Brain microvascular endothelial cell (primary cell): ENCODE measurements around the gene TXNL4B.

Experiments
- DNase-seq: peaks from one replicate; pipeline ENCODE4 v3.0.0-alpha.2; 2020
- H3K27ac ChIP-seq: fragments of 250-450 bp; sonication (Bioruptor Pico); 2 replicates; pipeline ENCODE4 v1.5.1; 2020; ENCODE audit warnings: mild to moderate bottlenecking, moderate library complexity
- H3K27me3 ChIP-seq: fragments of 250-450 bp; sonication (Bioruptor Pico); replicated peaks from 2 replicates; pipeline ENCODE4 v1.5.1; 2020; ENCODE audit warnings: mild to moderate bottlenecking
- H3K36me3 ChIP-seq: fragments of 250-450 bp; sonication (Bioruptor Pico); replicated peaks from 2 replicates; pipeline ENCODE4 v1.5.1; 2020; ENCODE audit warnings: mild to moderate bottlenecking
- H3K4me3 ChIP-seq: 2 replicates; pipeline ENCODE4 v1.5.1; 2011; ENCODE audit warnings: low read depth, mild to moderate bottlenecking, control low read depth, low read length, moderate library complexity
- in situ Hi-C: cut with HindIII; loops from 2 replicates; pipeline ENCODE4 v1.10.0; 2017; ENCODE audit warnings: low sequenced_read_pairs, low pct_ligation_motif_present
- TF ChIP-seq, protein P1 (sequence below): IDR thresholded peaks from 2 replicates; pipeline ENCODE4 v1.5.1; 2011; ENCODE audit warnings: low read depth, mild to moderate bottlenecking, moderate library complexity, low read length, control low read depth, inconsistent platforms; ENCODE audit errors: missing control alignments

TXNL4B gene

DNA sequence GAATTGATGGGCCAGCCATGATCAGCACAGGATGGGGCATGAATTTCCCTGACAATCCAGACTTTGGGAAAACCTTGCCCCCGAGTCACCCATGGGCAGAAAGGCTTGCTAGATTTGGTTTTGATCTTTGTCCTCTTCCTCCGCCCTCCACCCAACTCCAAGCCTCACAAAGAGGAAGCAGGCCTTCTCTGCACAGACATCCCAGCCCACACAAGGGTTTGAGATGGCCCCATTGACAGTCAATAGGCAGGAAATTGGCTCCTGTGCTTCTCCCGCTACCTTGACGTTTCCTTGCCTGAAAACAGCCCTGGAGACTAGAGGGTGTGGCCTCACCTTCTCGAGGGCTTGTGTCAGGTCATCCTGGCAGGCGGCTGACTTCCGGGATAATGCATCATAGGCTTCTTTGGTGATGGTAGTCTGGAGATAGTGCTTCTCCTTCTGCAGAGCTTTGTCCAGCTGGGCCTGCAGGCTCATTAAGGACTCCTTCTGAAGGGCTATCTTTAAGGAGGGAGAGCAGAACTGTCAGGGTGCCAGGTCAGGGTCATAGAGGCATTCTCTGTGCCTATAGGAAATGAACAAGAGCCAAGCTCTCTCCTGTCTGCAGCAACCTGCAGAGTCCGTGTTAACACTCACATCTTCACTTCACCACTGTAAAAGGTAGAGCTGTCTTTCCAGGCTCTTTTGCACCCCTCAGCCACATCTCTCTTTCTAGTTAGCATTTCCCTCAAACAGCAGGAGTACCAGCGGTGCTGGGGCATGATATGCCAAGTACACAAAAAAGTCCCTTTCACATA, 32.4 kb upstream of the TXNL4B start:
- DNase-seq, result no peak
- in situ Hi-C loops, result no loop called here
- Histone ChIP-seq H3K27me3 (no peaks in the 10 kb centered on the region), H3K4me3 (no peak overlapping the region), H3K27ac (no peak overlapping the region), H3K36me3 (no peaks in the 10 kb centered on the region)
- TF ChIP-seq, protein P1, sequence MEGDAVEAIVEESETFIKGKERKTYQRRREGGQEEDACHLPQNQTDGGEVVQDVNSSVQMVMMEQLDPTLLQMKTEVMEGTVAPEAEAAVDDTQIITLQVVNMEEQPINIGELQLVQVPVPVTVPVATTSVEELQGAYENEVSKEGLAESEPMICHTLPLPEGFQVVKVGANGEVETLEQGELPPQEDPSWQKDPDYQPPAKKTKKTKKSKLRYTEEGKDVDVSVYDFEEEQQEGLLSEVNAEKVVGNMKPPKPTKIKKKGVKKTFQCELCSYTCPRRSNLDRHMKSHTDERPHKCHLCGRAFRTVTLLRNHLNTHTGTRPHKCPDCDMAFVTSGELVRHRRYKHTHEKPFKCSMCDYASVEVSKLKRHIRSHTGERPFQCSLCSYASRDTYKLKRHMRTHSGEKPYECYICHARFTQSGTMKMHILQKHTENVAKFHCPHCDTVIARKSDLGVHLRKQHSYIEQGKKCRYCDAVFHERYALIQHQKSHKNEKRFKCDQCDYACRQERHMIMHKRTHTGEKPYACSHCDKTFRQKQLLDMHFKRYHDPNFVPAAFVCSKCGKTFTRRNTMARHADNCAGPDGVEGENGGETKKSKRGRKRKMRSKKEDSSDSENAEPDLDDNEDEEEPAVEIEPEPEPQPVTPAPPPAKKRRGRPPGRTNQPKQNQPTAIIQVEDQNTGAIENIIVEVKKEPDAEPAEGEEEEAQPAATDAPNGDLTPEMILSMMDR, result no peak

DNA sequence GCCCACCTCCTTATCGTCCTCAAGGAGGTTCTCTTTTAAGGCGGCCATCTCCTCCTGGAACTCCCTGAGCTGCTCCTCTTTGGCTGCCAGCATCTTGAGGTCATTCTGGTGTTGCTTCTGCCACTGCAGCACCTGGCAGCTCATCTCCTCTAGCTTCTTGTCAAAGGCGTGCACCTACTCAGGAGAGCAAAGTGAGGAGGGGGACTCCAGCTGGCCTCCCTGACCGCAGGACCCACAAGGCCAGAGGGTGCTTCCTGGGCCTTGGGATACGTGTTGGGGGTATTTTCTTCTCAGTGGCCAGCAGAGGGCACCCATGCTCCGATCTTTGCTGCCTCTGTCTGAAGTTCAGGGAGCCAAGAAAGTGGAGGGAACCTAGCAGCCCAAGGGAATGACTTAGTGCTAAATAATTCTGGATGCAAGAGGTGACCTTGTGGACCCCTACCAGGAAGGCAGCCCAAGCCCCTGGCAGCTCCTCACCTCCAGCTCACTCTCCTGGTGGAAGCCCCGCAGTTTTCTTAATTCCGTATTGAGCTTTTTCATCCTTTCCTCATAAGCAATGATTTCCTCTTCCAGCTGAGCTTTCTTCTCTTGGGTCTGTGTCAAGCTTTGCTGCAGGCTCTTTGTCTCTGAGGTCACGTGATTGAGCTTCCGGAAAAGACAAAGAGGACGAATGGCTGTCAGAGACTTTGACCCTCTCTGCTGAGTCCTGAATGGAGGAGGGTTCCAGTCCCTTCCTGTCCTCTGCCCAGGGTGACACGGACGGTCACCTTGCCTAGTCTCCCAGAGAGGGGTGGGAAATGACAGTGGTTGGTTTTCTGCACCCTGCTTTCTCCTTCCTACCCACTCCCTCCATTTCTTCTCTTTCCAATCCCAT, 31.6 kb upstream of the TXNL4B start:
- TF ChIP-seq, protein P1, result peak; percentile 87
- in situ Hi-C loops, result no loop called here
- Histone ChIP-seq H3K27me3 (no peaks in the 10 kb centered on the region), H3K4me3 (no peak overlapping the region), H3K36me3 (no peaks in the 10 kb centered on the region), H3K27ac (no peak overlapping the region)
- DNase-seq, result peak; percentile 39

DNA sequence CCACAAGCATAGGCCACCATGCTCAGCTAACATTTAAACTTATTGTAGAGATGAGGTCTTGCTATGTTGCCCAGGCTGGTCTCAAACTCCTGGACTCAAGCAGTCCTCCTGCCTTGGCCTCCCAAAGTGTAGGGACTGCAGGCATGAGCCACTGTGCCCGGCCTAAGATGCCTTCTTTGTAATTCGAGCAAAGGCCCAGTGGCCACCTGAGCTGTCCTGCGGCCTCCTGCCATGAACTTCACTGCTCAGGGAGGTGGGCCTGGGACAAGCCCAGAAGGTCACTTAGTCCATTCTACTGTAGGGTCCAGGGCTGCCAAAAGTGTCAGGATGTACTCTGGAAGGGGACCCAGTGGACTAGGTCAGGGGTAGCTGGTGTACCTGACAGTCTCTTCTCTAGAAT, 30.7 kb upstream of the TXNL4B start:
- TF ChIP-seq, protein P1, result no peak
- Histone ChIP-seq H3K36me3 (no peaks in the 10 kb centered on the region), H3K27me3 (no peaks in the 10 kb centered on the region), H3K4me3 (no peak overlapping the region), H3K27ac (no peak overlapping the region)
- in situ Hi-C loops, result no loop called here
- DNase-seq, result no peak

DNA sequence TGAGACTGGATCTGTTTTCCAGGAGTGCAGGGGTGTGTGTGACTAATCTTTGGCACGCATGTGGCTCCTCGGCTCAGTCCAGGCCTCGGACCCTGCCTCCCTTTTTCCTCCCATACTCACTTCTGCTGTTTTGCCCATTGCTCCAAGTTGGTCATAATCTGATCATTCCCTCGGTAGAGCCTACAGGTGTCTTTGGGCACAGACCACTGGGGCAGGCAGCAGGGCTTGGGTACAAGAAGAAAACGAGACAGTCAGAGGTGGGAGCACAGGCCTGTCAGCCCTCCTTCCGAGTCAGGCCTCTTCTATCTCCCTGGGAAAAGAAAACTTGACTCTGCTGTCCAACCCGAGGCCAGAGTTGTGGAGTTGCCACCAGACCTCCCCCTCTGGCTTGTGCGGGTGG, 30.0 kb upstream of the TXNL4B start:
- TF ChIP-seq, protein P1, result no peak
- no peaks in the 10 kb centered on the region for H3K27me3 ChIP-seq
- H3K27ac ChIP-seq, result no peak overlapping the region
- H3K36me3 ChIP-seq, result no peaks in the 10 kb centered on the region
- no peak for DNase-seq
- in situ Hi-C loops, result no loop called here
- no peak overlapping the region for H3K4me3 ChIP-seq

DNA sequence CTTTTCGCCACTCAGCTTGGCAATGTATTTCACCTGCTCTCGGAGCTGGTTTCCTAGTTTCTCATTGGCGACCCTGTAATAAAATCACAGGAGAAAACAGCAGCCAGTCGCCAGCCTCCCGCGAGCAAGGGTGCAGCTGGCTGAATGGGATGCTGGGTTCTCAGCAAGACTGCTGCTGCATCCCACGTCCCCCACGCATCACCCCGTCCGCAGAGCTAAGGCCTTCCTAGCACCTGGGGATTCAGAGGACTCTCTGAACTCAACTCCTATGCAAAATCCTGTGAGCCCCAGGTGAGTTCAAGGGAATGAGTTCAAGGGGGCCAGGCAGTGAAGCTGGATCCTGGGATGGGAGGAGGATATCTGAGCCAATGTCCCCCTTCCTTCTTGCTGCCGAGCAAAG, 29.5 kb upstream of the TXNL4B start:
- H3K27me3 ChIP-seq, result no peaks in the 10 kb centered on the region
- H3K4me3 ChIP-seq, result no peak overlapping the region
- in situ Hi-C loops, result no loop called here
- DNase-seq, result no peak
- H3K27ac ChIP-seq, result no peak overlapping the region
- TF ChIP-seq, protein P1, result no peak
- no peaks in the 10 kb centered on the region for H3K36me3 ChIP-seq
